ENCODE data around the gene MGARP.

GRCh38 chr4:139256349-139256748 lies 23.7 kb downstream of the MGARP start:
- TF ChIP-seq CTCF (IDR thresholded peaks at IDR 0.05; ENCODE audit: borderline replicate concordance, extremely low read depth, low read length, poor library complexity, severe bottlenecking) (no peak), EZH2 (IDR thresholded peaks at IDR 0.05; ENCODE audit: borderline replicate concordance, low read depth, low read length, severe bottlenecking) (no peak)
